ENCODE data around the gene GRIN1.

GRIN1 gene

DNA sequence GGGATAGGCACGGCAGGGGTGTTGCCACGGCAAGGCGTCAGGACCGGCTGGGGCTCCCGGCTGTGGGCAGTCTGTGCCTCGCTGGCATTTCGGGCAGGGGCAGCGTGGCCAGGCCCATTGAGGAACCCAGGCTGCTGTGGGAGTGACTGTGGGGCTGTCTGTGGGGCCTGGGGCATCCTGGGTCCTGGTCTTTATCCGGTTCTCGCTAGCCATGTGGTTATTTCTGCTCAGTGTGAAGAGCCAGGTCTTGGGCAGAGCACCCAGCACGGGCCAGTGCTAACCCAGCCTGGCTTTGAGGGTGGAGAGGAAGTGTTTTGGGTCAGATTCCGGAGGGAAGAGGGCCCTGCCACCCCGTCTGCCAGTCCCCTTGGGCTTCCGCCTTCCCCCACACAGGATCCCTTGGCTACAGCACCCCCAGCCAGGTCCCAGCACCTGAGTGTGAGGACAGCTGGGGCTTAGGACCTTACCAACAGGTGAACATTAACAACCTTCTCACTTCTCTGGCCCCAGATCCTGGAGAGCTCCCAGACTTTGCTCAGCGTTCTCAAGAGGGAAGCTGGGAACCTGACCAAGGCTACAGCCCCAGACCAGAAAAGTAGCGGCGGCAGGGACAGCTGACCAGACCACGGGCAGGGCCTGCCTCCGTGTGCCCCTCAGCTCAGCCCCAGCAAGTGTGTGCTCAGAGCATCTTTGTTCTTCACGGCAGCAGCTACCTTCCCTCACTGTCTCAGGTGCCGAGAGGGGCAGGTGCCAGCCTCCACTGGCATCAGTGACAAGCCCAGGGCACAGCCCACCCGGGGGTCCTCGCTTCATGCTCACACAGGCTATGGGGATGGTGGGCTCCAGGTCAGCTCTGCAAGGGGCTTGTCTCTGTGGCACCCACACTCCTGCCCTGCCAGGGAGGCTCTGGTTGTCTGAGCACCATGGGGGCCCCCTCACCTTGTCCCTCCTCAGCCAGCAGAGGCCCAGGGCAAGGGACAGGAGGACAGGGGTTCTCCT lies 50.6 kb downstream of the GRIN1 start:
- H3K27ac ChIP-seq, result peak overlapping the region; percentile 96
- DNase-seq (ENCODE audit: low read depth, low spot score), result no peak

DNA sequence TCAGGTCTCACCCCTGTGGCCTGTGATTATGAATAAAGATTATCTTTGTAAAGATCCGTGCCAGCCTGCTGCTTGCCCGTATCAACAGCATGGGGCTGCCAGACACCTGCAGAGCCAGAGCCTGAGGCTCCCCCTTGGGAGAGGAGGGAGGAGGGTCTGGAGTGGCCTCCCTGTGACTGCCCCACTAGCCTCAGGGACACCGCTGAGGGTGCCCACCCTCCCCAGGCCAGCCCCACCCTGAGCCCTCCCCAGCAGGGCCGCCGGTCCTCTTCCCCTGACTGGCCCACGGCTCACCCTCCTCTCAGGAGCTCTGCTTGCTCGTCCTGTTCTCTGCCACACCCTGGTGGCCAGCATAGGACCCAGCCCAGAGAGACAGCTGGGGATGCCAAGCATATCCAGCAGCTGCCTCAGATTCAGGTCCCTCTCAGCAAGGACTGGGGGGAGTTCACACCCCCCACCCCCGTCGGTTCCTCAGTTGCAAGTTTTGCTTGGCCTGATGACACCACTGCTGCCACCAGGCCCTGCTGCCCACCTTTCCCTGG lies 51.4 kb downstream of the GRIN1 start:
- H3K27ac ChIP-seq, result no peak overlapping the region
- DNase-seq (ENCODE audit: low read depth, low spot score), result no peak

DNA sequence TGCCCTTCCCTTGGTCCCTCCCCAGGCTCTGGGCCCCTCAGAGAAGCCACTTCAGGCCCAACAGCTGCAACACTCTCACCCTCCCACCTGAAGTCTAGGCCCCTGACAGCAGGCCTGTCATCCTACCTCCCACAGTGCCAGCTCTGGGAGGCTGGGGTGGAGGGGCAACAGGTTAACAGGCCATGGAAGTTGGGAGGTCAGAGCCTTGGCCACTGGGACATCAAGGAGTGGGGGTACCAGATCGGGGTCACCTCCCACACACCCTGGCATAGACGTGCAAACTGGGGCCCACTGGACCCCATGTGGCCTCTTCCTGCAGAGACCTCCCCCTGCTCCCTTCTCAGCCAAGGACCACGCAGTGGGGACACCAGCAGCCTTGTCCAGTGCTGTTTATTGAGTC lies 52.3 kb downstream of the GRIN1 start:
- no peak overlapping the region for H3K27ac ChIP-seq

DNA sequence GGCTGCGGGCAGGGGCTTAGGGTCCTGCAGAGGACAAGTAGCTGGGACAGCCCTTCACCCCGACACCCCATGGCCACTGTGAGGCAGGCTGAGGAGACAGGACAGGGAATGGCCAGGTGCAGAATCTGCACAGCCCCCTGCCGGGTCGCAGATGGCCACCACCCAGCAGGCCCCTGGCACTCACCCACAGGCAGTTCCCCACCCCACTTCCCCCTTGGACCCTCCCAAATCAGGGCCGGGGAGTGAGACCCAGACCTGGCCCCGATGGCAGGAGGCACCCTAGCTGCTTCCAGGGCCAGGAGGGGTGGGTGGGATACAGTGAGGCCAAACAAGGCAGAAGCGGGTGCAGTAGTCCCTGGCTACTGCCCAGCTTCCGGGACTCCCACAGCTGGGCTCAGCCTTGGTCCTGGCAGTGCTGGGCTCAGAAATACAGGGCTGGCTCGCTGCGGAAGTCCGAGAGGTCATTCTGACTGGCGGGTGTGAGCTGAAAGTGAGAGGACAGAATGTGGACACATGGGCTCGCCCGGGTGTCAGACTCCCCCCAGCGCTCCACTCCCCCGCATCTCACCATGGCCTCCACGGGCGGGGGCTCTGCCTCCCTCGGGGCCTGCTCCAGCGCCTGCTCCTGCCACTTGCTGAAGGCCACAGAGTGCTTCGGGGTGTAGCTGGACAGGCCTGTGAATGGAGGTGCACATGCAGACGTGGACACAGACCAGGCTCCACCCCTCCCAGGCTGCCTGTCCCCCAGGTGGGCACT lies 52.9 kb downstream of the GRIN1 start:
- DNase-seq (ENCODE audit: low read depth, low spot score), result no peak
- no peak overlapping the region for H3K27ac ChIP-seq

More for the DNA sequence above, 52.3 kb downstream of the GRIN1 start:
- DNase-seq (ENCODE audit: low read depth, low spot score), result no peak

DNA sequence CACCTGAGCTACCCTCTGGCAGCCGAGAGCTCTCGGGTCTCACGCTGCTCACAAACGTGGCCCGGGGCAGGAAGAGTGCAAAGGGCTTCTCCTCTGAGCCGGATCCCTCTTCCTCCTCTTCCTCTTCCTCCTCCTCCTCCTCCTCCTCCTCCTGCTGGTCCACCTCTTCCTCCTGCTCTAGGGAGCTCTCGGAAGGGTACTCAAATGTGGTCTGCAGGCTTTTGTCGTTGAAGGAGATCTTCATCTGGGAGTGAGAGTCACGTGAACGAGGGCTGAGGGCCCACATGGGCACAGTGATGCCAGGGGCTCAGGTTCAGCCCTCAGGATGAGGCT lies 53.5 kb downstream of the GRIN1 start:
- no peak overlapping the region for H3K27ac ChIP-seq
- no peak for DNase-seq (ENCODE audit: low read depth, low spot score)

DNA sequence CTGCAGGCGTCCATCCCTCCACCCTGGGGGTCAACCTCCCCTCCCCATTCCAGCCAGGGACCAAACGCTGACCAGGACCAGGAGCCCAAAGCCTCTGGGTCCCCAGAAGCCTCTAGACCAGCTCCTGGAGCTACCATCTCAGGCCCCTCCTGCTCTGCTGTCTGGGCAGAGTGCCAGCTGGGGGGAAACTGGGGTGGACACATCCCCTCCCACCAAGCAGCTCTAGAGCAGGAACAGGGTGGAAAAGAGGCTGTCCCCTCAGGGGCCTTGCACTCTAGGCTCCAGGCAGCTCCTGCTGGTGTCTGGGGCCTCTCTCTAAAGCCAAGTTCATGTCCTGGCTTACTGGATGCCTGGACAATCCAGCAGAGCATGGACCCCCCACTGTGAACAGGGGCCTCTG lies 53.9 kb downstream of the GRIN1 start:
- no peak overlapping the region for H3K27ac ChIP-seq
- DNase-seq (ENCODE audit: low read depth, low spot score), result no peak

DNA sequence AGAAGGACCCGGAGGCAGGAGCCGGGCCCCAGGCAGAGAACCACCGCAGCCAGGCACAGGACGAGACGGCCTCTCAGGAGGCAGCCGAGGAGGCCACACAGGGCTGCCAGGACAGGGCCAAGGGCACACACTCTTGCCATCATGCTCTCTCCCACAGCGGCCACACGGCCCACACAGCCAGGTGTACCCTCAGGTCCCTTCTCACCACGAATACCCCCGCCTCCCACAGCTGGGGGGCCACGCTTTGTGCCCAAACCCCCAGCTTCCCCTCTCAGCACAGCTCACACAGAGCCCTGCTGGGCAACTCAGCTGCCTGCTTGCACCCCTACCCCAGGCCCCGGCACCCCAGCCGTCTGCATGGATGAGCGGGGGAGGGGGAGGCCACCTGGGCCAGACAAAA lies 54.8 kb downstream of the GRIN1 start:
- no peak overlapping the region for H3K27ac ChIP-seq
- no peak for DNase-seq (ENCODE audit: low read depth, low spot score)

DNA sequence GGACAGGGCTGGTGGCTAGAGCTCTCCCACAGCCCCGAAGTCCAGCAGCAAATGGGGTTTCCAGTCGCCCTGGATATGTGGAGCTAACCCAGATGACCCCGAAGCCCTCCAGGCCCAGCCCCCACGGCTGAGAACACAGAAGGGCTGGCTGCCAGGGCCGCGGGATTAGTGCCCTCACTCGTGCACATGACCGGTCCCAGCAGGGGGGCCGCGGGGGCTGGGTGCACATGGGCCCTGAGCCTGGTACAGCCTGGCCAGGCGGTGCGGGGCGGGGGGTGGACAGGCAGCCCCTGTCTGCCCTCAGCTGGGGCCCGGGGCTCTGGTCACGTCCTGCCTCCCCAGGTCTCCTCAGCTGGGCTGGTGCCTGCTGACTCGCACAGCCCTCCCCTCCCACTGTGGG lies 55.4 kb downstream of the GRIN1 start:
- no peak overlapping the region for H3K27ac ChIP-seq
- DNase-seq (ENCODE audit: low read depth, low spot score), result no peak

DNA sequence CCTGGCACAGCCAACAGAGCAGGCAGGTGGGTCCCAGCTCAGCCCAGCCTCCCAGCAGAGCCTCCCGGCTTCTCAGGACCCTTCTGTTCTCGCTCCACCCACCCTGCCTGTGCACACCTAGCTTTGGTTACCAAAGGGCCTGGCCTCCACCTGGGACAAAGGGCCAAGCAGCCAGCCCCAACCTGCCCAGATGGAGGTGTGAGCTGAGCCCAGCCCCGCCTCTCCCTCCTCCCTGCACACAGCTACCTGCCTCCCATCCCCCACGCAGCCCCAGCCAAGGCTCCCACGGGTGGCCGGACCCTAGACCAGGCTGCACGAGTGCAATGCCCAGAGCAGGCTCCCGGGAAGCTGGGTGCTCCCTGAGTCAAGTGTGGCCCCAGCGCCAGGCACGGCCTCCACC lies 56.0 kb downstream of the GRIN1 start:
- DNase-seq (ENCODE audit: low read depth, low spot score), result no peak
- no peak overlapping the region for H3K27ac ChIP-seq

DNA sequence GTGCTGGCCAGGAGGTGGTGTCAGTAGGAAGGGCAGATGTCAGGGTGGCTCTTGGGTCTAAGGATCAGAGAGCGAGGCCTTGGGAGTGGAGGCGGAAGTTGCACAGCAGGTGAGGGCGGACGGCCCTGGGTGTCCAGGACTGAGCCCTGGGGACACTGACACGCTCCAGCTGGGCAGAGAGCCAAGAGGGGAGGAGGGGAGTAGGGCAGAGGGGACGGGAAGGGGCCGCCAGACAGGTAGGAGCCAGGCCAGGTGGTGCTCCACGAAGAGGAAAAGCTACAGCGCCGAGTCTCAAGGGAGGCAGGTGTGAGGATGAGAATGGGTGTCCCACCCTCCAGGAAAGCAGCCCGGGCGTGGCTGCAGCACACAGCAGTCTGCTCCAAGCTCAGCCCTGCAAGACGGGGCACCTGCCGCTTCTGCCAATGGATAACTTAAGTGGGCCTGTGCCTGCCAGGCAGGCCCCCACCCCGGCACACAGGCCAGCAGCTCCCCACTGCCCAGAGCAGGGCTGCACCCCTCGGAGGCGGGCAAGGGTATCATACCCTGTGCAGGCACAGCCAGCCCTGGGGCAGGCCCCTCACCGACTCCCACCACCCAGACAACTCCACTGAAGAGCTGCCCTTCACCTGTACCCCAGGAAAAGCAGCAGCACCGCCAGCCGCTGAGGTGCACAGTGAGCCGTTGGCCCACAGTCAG lies 56.7 kb downstream of the GRIN1 start:
- H3K27ac ChIP-seq, result no peak overlapping the region
- DNase-seq (ENCODE audit: low read depth, low spot score), result no peak

DNA sequence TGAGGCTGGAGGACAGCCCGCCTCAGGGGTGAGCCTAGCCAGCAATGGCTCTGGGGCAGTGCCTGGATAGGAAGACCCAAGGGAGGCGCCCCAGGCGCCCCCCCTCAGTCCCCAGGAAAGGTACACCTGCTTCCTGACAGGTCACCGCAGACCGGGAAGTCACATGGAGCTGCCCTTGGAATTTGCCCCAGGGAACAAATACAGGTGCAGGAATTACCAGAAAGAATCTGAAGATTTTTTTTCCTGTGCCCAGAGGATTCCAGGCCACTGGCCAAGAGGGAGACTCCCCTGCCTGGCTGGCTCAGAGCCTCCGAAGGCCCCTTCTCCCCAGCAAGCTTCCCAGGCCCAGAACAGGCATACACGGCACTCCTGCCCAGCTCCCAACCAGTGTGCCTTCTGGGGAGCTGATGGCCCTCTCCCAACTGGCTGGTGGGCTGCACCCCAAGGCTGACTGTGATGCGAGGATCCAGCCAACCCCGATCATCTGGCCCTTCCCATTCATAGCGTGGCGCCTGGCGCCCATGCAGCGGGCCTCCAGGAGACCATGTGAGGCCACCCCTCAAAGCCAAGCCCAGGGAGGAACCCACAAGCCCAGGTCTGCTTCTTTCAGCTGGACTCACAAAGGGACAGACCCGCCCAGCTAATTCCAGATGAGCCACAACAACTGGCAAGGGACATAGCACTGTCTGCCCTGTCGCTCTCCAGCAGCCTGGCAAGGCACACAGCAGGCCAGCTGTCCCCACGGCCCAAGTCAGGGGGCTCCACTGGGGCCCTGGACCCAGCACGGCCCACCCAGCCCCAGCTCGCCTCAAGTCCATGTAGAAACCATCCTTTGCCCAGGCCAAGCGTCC lies 59.3 kb downstream of the GRIN1 start:
- no peak for DNase-seq (ENCODE audit: low read depth, low spot score)
- H3K27ac ChIP-seq, result no peak overlapping the region

DNA sequence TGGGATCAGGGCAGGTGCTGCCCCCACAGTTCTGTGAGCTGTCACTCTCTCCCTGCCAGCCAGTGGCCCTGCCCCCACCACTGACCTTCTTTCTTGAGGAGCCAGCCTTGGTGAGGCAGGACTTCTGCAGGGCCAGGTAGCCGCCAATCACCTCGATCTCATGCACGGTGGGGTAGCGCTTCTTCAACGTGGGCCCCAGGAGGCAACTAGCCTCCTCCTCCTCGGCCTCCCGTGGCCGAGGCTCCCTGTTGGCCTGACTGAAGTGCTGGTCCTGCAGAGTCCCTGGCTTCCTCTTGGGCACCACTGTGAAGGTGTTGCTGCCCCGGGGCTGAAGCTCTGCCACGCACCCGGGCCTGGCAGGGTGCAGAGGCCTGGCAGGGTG lies 59.9 kb downstream of the GRIN1 start:
- H3K27ac ChIP-seq, result no peak overlapping the region
- DNase-seq (ENCODE audit: low read depth, low spot score), result no peak

DNA sequence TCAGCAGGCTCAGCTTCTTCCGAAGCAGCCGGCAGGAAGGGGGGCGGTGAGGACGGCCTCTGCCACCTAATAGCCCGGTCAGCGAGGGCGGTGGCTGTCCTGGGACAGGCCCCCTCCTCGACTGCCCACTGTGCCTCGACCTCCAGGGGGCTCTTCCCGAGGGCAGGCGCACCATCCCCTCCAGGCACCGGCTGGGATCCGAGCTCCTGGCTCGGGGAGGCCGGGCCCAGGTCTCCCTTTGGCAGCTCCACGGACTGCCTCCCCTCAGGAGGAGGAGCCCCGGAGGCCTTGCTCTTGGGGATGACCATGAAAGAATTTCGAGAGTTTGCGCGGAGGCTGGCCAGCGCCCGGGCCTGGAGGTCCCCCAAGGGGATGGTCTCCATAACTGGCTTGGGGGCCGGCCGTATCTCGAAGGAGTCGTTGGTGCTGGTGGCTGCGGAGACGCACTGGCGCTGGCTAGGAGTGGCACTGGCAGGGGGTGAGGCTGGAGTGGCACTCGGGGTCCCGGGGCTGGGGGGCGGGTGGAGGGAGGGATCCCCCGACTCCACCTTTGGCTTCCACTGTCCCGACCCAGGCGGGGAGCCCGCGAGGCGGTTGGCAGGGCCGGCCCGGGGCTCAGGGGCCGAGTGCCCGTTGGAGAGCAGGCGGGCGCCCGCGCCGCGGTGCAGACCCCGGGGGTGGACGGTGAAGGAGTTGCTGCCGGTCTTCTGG lies 60.6 kb downstream of the GRIN1 start:
- DNase-seq (ENCODE audit: low read depth, low spot score), result no peak
- H3K27ac ChIP-seq, result no peak overlapping the region

DNA sequence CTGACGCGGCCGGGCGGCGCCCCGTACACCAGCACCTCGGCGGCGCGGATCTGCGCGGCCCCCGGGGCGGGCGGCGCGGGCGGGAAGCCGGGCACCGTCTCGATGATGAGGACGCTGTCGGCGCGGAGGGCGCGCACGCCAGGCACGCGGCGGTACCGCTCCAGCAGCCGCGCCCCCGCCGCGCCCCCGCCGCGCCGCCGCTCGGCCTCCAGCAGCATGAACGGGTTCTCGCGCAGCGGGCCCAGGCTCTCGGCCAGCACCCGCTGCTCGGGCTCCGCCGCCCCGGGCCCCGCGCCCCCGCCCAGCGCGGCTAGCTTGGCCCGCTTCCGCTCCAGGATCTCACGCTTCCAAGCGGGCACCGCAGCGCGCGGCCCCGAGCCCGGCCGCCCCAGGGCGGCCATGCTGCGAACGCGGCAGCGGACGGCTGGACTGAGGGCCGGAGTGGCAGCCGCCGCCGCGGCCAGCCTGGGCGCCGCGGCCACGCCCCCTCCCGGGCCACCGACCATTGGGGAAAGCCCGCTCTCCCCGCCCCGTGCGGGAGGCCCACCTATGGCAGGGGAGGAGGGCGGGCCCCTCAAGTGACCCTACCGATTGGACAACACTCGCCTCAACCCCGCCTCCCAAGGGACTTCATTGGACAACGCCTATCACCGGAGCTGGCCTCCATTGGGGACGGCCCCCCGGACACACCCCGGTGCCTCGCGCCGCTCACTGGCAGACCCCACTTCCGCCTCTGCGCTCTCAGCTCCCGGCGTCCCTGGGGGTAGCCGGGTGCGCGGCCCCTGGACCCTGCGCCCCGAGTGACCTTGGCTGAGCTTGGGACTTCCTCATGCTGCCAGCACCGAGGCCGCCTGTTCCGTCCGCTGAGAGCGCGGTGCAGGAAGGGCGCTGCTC lies 61.6 kb downstream of the GRIN1 start, which contains the start of gene TPRN:
TSS of gene TPRN (minus strand) at position 431 of the 894 bp plus-strand sequence. CDS start at position 401, 30 bp downstream.
- peak within 1 kb of the TSS; percentile 36 for H3K27ac ChIP-seq
- DNase-seq (ENCODE audit: low read depth, low spot score), result peak; percentile 93

DNA sequence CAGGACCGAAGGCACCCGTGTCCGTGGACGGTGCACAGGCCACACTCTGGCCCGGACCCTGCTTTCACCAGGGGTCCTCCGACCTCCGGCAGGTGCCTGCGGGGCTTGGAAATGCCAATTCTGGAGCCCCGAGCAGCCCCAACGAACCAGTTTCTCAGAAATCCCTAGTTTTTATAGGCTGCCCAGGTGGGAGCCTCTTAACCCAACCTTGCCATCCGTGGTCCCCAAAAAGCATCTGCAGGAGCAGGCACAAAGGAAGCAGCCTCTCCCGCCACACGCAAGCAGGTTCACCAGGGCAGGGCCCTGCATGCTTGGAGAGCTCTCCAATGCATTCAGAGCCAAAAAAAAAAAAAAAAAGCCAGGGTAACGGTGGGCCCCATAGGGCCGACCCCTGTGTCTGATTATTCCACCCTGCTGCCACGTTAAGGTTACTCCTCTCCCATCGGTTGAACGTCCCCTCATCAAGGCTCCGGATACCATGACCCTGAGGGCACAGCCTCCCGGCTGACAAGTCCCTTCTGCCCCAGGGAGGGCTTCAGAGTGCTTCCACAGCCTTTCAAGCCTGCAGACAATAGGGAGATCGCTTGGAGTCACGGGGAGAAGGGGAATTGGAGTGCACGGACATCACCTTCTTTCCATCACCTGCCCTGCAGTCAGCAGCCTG lies 62.4 kb downstream of the GRIN1 start:
- DNase-seq (ENCODE audit: low read depth, low spot score), result no peak
- peak overlapping the region; percentile 36 for H3K27ac ChIP-seq

DNA sequence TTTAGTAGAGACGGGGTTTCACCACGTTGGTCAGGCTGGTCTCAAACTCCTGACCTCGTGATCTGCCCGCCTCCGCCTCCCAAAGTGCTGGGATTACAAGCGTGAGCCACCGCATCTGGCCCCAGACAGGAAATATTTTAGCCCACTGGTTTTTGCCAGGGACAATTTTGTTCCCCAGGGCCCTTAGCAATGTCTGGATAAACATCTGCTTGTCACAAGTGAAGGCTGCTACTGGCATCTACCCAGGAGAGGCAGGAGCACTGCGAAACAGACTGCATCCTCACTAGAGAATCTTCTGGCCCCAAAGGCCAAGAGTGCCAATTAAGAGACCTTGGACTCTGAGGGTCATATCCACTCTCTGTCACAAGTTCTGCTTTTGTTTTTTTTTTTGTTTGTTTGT lies 64.0 kb downstream of the GRIN1 start:
- DNase-seq (ENCODE audit: low read depth, low spot score), result no peak
- H3K27ac ChIP-seq, result no peak overlapping the region

DNA sequence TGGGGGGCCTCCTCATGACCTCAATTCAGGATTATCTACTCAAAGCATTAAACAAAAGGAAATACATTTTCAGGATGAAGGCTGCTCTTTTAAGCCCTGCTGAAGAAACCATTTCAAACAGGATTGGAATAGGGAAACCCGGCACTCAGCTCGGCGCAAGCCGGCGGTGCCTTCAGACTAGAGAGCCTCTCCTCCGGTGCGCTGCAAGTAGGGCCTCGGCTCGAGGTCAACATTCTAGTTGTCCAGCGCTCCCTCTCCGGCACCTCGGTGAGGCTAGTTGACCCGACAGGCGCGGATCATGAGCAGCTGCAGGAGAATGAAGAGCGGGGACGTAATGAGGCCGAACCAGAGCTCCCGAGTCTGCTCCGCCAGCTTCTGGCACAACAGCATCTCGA lies 65.8 kb downstream of the GRIN1 start:
- DNase-seq (ENCODE audit: low read depth, low spot score), result no peak
- H3K27ac ChIP-seq, result peak overlapping the region; percentile 57

All from epithelial cell of prostate (primary cell).